Erythroblast (primary cell): ENCODE data around the gene ANKRD39.

ENCODE experiments used
- GATA1 ChIP-seq: IDR thresholded peaks from 2 replicates; pipeline ENCODE4 v1.6.1; 2011; ENCODE audit warnings: low read depth, mild to moderate bottlenecking, control low read depth, low read length, moderate library complexity
- POLR2A ChIP-seq: IDR thresholded peaks from 2 replicates; pipeline ENCODE4 v1.6.1; 2011; ENCODE audit warnings: mild to moderate bottlenecking, low read length

DNA sequence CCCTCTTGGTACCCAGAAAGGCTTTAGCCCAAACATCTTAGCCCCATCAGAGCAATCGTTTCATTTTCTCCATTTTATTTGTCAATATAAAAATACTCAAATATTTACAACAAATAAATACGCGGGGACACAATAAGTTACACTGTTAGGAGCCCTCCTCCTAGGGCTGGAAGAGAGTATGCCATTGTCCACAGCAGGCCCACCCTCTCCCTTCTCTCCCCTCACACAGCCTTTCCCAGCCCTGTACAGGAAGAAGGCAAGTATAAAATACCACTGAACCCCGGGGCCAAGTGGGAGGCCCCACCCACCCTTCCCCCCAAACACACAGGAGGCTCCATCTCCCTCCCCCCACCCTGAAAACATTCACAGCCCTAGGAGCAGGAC lies 1.9 kb upstream of the ANKRD39 start:
- no peak for TF ChIP-seq POLR2A
- TF ChIP-seq GATA1 = no peak
